Measurements from ENCODE around the gene PDE8B.
"Not testable (repeated sequence)": the region's sequence is repeated elsewhere in the genome, so short reads cannot be mapped to it uniquely, and the experiment has no call there.

The PDE8B gene

DNA sequence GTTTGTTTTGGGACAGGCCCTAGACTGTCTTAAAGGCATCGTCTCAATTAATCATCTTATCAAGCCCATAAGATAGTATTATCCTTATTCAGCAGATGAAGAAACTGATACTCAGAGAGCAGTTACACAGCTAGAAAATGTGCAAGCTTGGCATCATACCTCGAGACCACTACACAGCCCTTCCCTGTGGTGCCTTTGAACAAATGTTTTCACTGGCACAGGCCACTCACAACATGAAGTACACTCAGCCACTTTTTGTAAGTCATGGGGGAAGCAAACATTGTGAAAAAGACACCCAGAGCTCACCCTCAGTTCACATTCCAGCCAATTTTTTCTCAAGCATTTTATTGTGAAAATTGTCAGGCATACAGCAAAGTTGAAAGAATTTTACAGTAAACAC is 159.1 kb downstream of the PDE8B start:
- in situ Hi-C loops (cut with HindIII; ENCODE audit: low pct_ligation_motif_present, low pct_unique_long_range_greater_than_20kb, low sequenced_read_pairs), result no loop called here
- DNase-seq, result no peak

DNA sequence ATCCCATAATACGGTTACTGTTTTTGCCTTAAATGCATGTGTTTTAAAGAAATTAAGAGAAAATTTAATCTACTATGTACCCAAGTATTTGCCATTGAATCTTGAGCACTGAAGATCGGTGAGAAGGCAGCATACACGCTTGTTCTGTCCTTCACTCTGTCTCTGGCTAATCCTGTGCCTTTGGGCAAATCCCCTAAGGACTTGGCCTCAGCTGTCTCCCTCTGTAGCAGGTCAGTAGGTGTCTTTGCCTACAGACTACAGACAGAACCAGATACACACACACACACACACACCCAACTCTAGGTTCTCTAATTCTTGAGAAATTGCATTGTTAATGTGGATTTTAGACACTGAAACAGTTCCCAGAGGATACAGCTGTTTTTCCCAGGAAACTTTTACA is 164.2 kb downstream of the PDE8B start:
- DNase-seq, result no peak
- in situ Hi-C loops (cut with HindIII; ENCODE audit: low pct_ligation_motif_present, low pct_unique_long_range_greater_than_20kb, low sequenced_read_pairs), result no loop called here

DNA sequence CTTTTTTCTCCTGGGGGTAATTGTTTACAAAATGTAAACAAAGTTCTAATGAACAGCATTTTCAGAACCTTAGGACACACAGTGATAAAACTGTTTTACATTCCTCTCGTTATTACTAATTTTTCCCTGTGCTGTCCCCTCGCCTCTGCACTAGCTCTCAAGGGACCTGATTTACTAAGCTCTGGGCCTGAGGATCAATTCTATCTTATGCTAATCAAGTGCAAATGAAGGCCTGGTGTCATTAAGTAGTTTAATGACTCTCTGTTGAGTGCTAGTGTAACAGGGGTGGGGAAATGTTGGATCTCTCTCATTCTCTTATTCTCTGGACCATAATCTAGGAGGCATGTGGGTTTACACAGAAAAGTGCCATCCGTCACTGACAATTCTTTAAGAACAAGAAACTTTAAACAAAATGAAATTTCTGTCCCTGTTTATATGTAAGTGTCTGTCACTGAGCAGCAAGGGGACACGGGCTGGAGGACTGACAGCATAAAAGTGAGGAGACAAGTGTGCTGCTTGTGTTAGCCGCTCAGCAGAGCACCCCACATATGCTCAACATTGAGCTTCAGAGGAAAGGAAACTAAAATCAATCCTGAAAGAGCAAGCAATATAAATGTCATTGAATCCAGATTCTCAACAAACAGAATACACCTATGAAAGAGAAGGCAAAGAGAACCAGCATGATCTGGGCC is 166.3 kb downstream of the PDE8B start:
- no peak for DNase-seq
- in situ Hi-C loops (cut with HindIII; ENCODE audit: low pct_ligation_motif_present, low pct_unique_long_range_greater_than_20kb, low sequenced_read_pairs), result no loop called here

DNA sequence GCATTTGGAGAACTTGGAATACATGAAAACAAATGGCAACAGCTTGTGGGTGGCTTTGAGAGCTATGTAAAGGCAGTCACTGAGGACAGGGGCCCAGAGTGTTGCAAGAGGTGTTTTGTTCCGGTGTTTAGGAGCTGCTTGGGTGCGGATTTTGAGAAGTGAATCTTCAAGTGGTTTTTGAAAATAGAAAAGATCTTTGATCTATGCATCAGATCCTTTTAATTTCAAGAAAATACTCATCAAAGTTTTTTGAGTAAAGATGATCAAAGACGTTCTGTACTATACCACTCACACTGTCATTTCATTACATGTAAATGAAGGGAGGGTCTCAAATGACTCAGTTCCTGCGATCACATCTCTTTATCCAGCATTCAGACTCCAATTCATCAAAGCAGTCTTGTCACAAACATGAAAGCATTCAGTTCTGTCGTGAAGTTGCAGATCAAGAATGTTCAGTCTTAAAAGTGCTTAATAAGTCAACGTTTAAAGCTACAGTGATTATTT is 169.1 kb downstream of the PDE8B start:
- DNase-seq, result no peak

DNA sequence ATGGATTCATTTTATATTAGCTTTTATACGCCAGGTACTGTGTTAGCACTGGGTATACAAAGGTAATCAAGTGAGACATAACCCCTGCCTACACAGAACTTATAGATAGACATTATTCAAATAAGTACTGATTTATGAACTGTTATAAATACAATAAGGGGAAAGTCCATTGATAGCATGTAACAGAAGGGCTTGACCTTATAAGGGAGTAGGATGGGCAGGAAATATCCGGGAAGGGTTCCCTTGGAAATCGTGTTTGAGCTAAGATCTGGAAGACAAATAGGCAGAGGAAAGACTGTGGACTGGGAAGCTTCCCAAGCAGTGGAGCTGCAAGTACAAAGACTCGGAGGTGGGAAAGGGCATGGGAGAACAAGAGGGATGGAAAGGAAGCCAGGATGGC is 170.2 kb downstream of the PDE8B start:
- in situ Hi-C loops (cut with HindIII; ENCODE audit: low pct_ligation_motif_present, low pct_unique_long_range_greater_than_20kb, low sequenced_read_pairs), result no loop called here
- DNase-seq, result no peak

More for the DNA sequence above, 169.1 kb downstream of the PDE8B start:
- in situ Hi-C loops (cut with HindIII; ENCODE audit: low pct_ligation_motif_present, low pct_unique_long_range_greater_than_20kb, low sequenced_read_pairs), result no loop called here

DNA sequence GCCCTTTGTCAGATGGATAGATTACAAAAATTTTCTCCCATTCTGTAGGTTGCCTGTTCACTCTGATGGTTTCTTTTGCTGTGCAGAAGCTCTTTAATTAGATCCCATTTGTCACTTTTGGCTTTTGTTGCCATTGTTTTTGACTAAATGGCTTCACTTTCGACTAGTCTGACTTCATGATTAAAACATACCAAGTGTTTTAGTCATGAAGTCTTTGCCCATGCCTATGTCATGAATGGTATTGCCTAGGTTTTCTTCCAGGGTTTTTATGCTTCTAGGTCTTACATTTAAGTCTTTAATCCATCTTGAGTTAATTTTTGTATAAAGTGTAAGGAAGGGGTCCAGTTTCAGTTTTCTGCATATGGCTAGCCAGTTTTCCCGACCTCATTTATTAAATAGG is 172.9 kb downstream of the PDE8B start:
- not testable (repeated sequence) for DNase-seq

DNA sequence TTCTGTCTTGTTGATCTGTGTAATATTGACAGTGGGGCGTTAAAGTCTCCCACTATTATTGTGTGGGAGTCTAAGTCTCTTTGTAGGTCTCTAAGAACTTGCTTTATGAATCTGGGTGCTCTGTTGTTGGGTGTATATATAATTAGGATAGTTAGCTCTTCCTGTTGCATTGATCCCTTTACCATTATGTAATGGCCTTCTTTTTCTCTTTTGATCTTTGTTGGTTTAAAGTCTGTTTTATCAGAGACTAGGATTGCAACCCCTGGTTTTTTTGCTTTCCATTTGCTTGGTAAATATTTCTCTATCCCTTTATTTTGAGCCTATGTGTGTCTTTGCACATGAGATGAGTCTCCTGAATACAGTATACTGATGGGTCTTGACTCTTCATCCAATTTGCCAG is 175.9 kb downstream of the PDE8B start:
- in situ Hi-C loops (cut with HindIII; ENCODE audit: low pct_ligation_motif_present, low pct_unique_long_range_greater_than_20kb, low sequenced_read_pairs); DNase-seq: not testable (repeated sequence)

More for the DNA sequence above, 172.9 kb downstream of the PDE8B start:
- in situ Hi-C loops (cut with HindIII; ENCODE audit: low pct_ligation_motif_present, low pct_unique_long_range_greater_than_20kb, low sequenced_read_pairs), result not testable (repeated sequence)

DNA sequence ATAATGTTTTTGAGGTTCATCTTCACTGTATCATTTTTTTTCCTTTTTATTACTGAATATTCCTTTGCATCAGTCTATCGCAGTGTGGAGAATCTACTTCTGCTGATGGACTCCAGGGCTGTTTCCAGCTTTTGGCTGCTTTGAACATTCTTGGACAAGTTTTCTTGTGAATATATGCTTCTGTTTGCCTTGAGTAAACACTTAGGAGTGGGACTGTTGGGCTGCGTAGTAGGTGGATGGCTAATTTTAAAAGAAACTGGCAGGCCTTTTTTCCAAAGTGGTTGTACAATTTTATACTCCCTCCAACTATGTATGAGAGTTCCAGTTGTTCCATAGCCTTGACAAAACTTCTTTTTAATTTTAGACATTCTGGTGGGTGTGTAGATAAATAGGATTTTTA is 179.3 kb downstream of the PDE8B start:
- DNase-seq, result no peak
- in situ Hi-C loops (cut with HindIII; ENCODE audit: low pct_ligation_motif_present, low pct_unique_long_range_greater_than_20kb, low sequenced_read_pairs), result no loop called here

DNA sequence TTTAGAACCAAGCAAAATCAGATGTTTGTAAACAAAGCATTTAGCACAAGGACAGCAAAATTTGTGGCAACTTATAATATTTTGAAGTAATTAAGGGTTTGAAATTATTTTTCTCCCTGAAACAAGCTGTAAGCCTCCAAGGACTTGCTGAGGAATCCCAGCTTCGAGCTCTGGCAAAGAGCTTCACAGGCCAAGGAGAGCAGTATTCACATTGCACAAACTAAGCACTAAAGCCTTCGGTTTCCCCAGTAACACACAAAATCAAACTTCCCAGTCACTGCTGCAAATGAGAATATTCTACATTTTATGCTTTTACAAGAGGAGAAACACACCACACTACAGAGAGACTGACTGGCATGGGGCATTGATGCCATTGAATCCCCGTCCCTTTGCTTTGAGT is 179.7 kb downstream of the PDE8B start:
- no peak for DNase-seq
- in situ Hi-C loops (cut with HindIII; ENCODE audit: low pct_ligation_motif_present, low pct_unique_long_range_greater_than_20kb, low sequenced_read_pairs), result no loop called here

DNA sequence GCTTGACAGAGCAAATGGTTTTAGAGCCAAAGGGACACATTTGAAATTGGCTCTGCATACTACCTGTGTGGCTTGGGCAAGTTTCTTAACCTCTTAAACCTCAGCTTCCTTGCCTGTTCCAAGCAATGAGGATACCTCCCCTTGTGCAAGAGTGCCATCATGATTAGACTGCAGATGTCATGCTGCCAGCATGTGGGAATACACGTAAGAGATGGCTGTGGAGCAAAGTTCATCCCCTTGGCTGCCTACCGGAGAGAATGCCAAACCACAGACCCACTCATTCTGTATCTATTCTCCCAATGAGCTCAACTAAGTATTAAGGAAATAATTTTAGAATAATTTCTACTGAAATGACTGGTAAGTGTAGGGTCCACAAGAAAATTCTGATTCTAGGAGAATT is 180.3 kb downstream of the PDE8B start:
- in situ Hi-C loops (cut with HindIII; ENCODE audit: low pct_ligation_motif_present, low pct_unique_long_range_greater_than_20kb, low sequenced_read_pairs), result no loop called here
- DNase-seq, result peak; percentile 37

DNA sequence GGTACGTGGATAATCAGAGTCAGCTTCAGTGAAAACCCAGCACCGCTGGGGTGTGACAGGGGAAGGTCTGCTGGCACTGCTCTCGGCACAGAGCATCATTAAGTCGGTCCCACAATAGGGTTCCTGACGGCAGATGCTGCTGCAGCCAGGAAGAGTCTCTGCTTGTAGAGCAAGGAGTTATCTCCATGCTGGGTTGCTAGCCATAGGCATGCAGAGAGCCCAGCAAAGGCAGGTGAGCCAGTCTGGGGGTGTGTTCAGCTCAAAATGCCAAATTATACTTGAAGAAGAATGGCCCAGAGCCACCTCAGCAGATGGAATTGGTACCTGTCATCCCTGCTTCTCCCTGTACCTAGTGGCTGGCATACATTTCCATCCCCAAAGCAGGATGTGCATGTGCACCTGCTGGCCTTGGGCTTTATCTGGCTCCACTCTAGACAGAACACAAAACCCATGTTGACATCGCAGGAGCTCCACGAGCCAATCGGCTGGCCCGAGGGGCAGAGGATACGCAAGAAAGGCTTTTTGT is 180.8 kb downstream of the PDE8B start:
- in situ Hi-C loops (cut with HindIII; ENCODE audit: low pct_ligation_motif_present, low pct_unique_long_range_greater_than_20kb, low sequenced_read_pairs), result no loop called here
- DNase-seq, result no peak

DNA sequence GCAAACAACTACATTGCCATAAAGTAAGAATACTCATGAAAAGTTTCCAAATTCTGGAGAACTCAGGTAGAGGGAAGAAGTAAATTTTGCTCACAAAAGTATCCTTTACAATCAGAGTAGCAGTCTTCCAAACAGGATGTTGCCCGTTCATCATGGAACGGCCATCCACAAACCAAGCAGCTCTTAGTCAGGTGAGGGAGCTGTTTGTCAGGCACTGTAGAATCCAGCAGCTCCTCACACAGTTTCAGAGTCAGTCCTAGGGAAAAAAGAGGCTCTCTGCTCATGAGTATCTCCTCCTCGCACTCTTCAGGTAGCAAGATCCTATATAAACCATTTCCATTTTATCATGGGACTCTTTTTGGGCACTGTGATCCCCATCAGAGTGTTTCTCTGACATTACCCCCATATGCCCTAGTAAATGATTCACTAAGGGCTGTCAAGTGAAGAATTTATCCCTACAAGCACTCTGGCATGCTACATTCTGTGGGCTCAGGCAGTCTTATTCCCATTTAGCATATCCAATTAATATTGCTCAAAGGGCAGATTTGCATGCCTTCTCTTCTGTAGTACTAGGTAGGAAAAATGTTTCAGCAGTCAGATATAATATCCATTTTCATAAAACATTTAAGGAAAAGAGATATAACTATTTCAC is 183.7 kb downstream of the PDE8B start:
- in situ Hi-C loops (cut with HindIII; ENCODE audit: low pct_ligation_motif_present, low pct_unique_long_range_greater_than_20kb, low sequenced_read_pairs), result no loop called here
- DNase-seq, result peak; percentile 5

DNA sequence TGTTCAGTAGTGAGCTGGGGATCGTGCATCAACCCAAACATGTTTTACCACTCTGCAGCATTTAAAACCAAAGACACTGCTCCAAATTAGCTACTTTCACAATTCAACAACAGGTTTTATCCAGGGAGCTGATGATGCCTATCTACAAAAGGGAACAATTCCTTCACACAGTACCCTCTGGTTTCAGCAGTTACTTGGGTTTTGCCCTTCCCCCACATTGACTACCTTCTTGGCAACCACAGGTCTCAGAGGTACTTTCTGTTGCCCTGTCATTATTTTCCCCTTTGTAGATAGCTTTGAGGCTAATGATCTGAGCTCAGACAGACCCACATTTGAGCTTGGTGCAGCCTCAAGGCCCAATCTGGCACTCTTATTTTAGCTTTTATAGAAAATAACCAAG is 185.5 kb downstream of the PDE8B start:
- in situ Hi-C loops (cut with HindIII; ENCODE audit: low pct_ligation_motif_present, low pct_unique_long_range_greater_than_20kb, low sequenced_read_pairs), result no loop called here
- no peak for DNase-seq

DNA sequence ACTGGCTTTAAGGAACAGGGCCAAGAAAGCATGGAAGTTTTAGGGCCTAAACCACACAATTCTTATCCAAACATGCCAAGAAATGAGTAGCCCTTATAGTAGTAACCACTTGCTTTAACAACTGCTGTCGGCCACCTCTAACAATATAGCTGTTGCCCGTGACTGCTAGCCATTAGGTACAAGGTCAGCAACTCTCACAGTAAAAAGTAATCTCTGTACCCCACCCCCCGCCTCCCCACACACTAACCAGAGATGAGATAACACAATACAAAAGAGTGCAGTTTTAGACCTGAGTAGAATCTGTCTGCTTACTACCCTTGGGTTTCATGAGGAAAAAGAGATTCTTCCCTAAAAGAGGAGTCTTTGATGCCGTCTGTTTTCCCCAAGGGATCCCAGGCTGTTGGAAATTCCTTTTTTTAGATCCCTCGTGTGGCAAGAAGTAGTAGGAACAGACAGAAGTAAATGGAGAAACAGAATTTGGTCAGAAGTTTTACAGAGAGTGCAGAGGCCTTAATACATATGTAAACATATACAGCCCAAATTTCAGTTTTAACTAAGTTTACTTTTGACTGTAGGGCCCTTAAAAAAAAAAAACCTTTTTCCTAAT is 187.3 kb downstream of the PDE8B start:
- in situ Hi-C loops (cut with HindIII; ENCODE audit: low pct_ligation_motif_present, low pct_unique_long_range_greater_than_20kb, low sequenced_read_pairs), result no loop called here
- DNase-seq, result no peak

DNA sequence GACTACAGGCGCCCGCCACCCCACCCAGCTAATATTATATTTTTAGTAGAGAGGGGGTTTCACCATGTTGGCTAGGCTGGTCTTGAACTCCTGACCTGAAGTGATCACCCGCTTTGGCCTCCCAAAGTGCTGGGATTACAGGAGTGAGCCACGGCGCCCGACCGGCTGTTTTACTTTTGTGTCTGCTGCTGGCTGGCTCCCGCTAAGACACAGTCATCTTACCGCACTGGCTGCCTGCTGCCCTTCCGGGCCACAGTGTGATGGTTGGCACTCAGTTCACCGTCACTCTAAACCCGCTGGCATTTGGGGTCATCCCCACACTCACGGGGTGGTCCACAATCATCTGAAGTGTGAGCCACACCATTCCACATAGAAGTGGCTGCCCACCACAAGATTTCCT is 188.0 kb downstream of the PDE8B start:
- DNase-seq, result no peak
- in situ Hi-C loops (cut with HindIII; ENCODE audit: low pct_ligation_motif_present, low pct_unique_long_range_greater_than_20kb, low sequenced_read_pairs), result no loop called here

DNA sequence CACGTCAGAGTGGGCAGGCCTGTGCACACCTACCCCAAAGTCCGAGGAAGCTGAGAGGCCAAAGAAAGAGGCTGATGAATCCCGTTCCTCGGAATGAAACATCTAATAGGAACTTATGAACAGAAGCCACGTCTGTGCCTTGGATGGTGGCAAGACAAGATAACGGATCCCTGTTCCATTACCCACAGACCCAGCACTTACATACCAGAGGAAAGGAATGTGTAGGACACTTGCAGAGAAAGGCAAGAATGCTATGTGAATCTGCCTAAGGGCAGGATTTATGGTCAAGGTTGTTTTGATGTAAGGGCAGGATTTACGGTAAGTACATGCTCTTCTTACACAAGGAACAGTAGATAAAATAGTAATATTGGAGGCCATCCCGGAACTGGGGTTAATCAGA is 188.4 kb downstream of the PDE8B start:
- in situ Hi-C loops (cut with HindIII; ENCODE audit: low pct_ligation_motif_present, low pct_unique_long_range_greater_than_20kb, low sequenced_read_pairs), result no loop called here
- DNase-seq, result no peak

DNA sequence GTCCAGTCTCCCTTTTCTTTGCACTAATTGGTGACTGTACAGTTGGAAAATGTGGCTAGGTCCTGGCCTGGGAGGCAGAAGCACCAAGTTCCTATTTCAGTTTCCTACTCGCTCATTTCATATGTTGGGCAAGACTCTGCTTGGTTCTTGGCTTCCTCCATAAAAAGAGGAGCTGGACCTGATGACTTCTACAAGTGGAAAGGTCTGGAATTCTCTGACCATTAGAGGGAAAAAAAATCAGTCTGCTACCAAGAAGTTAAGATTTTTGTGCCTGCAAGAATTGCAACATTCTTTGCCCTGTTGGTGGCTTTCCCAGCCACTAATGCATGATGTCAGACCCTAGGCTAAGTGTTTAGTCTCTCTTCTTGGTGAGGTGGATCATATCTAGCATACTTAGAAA is 190.2 kb downstream of the PDE8B start:
- DNase-seq, result no peak
- in situ Hi-C loops (cut with HindIII; ENCODE audit: low pct_ligation_motif_present, low pct_unique_long_range_greater_than_20kb, low sequenced_read_pairs), result no loop called here

DNA sequence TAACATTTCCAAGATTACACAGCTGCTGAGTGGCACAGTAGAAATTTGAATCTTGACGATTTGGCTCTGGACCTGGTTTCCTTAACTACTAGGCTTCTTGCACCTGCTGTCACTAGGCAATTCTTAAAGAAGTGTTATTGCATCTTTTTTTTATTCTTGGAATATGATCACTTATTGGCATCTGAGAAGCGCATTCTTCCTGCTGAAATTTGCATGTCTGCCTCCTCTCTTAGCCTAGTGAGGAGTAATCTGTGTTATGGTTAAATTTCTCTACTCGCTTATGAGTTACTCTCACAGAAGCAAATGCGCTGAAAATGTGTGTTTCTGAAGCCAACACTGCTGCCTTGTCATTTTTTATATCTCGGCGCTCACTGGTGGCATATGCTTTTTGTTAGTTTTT is 192.3 kb downstream of the PDE8B start:
- DNase-seq, result no peak
- in situ Hi-C loops (cut with HindIII; ENCODE audit: low pct_ligation_motif_present, low pct_unique_long_range_greater_than_20kb, low sequenced_read_pairs), result no loop called here

DNA sequence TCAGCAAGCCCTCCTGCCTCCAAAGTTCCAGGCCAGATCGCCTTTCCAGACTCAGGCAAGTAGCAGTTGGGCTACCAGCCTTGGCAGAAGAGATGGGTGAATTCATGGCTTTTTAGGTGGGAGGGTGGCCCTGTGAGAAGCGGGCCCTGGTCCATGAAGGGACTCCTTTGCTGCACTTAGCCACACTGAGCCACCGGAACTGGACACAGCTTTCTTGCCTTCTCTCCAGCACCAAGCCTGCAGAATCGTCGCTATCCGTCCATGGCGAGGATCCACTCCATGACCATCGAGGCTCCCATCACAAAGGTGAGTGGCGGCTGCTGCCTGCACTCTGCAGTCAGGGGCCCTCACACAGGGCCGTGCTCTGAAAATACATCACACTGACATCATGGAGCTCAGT is 196.7 kb downstream of the PDE8B start:
- no peak for DNase-seq
- in situ Hi-C loops (cut with HindIII; ENCODE audit: low pct_ligation_motif_present, low pct_unique_long_range_greater_than_20kb, low sequenced_read_pairs), result no loop called here
